Lung (tissue), 12 donors: Measurements from ENCODE around the gene UBE2A. TPM values are rescaled to one million over a fixed set of nuclear protein-coding genes. Genes with fewer than 3 reads are reported as not detected.

Source experiments
- ATAC-seq: fragments of 200-7000 bp; cut with Tn5 transposase; one replicate; pipeline ENCODE4 v1.9.1; 2020; ENCODE audit warnings: moderate number of reproducible peaks; ENCODE audit not compliant: insufficient read depth, low FRiP score
- DNase-seq, 3 donors: peaks; one replicate each; pipeline ENCODE4 v3.0.0-alpha.2; 2013 to 2017
- H3K27ac ChIP-seq, 2 donors: one replicate each; pipeline ENCODE4 v1.5.1; 2013; ENCODE audit warnings: mild to moderate bottlenecking in 2 of 2, moderate library complexity in 2 of 2, control low read depth in 1 of 2, inconsistent platforms in 1 of 2, low read depth in 1 of 2, low read length in 1 of 2
- H3K27me3 ChIP-seq, 3 donors: one replicate each; pipeline ENCODE4 v1.5.1; 2013; ENCODE audit warnings: low read length in 2 of 3; ENCODE audit not compliant: control insufficient read depth in 3 of 3, insufficient read depth in 3 of 3
- H3K36me3 ChIP-seq, 4 donors: one replicate each; pipeline ENCODE4 v1.5.1; 2013; ENCODE audit warnings: low read length in 4 of 4, mild to moderate bottlenecking in 1 of 4, moderate library complexity in 1 of 4; ENCODE audit not compliant: control insufficient read depth in 4 of 4, insufficient read depth in 4 of 4
- H3K4me1 ChIP-seq, 5 donors: one replicate each; pipeline ENCODE4 v1.5.1; 2013; ENCODE audit warnings: low read length in 5 of 5, mild to moderate bottlenecking in 2 of 5, moderate library complexity in 1 of 5; ENCODE audit not compliant: control insufficient read depth in 5 of 5, insufficient read depth in 5 of 5
- H3K4me3 ChIP-seq: one replicate; pipeline ENCODE4 v1.5.1; 2013; ENCODE audit warnings: mild to moderate bottlenecking, control low read depth, moderate library complexity
- H3K9ac ChIP-seq, 2 donors: one replicate each; pipeline ENCODE4 v1.5.1; 2013; ENCODE audit warnings: low read length in 2 of 2, control low read depth in 1 of 2; ENCODE audit not compliant: insufficient read depth in 1 of 2
- H3K9me3 ChIP-seq, 4 donors: one replicate each; pipeline ENCODE4 v1.5.1; 2013; ENCODE audit warnings: low read length in 3 of 4, mild to moderate bottlenecking in 1 of 4, moderate library complexity in 1 of 4; ENCODE audit not compliant: control insufficient read depth in 4 of 4, insufficient read depth in 3 of 4
- CTCF ChIP-seq: IDR thresholded peaks from 2 replicates; pipeline ENCODE4 v1.5.1; 2012; ENCODE audit warnings: mild to moderate bottlenecking; ENCODE audit errors: control extremely low read depth, extremely low read depth
- WGBS, 2 donors: extraction: QIAGEN DNeasy Blood & Tissue Kit; methylation state at CpG; one replicate each; pipeline ENCODE4 v1.1.7; 2013; 5-methylcytosine and 5-hydroxymethylcytosine counted together
- polyA plus RNA-seq, 2 donors: library from polyadenylated mRNA; stranded (reverse); fragments of 200-250 nt; gene quantifications; one replicate each; pipeline ENCODE4 v1.2.1, GENCODE V29; 2013
- total RNA-seq, 2 donors: library from RNA; depleted of rRNA in 1 of 2; stranded (reverse); fragments of >200 nt in 1 of 2; gene quantifications; one replicate each; pipeline ENCODE4 v1.2.1, GENCODE V29; 2014 to 2021
- donor health status: control.
- donor health status: control.
- donor health status: Bipolar disorder and iron deficiency.
- donor health status: healthy.
- donor health status: DM: yes; HTN: yes; CAD: no.

Gene UBE2A
- total and polyA plus RNA-seq, 4 donors, result 44.9 to 50.4 (median 47.8) TPM

DNA sequence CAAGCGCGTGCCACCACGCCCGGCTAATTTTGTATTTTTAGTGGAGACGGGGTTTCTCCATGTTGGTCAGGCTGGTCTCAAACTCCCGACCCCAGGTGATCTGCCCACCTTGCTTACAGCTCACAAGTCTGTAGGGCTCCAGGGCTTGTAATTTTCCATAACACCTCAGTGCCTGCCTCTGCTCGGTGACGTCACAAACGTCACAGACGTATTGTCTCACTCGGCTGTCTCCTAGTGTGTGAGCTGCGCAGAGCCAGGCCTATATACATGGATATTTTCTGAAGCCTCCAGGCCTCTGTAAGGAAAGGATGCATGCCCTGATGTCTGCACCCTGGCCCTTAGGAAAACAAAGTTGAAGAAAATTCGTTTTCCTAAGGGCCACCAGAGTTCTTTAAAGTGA lies 40.4 kb downstream of the UBE2A start:
- peaks cover 0 to 2% (median 0%) of the 10 kb centered on the region in 3 donors for H3K27me3 ChIP-seq
- no peak for TF ChIP-seq CTCF
- H3K4me3 ChIP-seq, result no peak overlapping the region
- H3K9ac ChIP-seq, result no peak overlapping the region
- no peaks in the 10 kb centered on the region for H3K4me1 ChIP-seq
- no peaks in the 10 kb centered on the region for H3K36me3 ChIP-seq
- no peak for DNase-seq
- H3K9me3 ChIP-seq, result peaks cover 0 to 4% (median 0%) of the 10 kb centered on the region in 4 donors
- no peak overlapping the region for H3K27ac ChIP-seq
- 85 to 86% methylated on average over 13 of the region's 13 CpGs for WGBS, 2 donors
- no peak for ATAC-seq

DNA sequence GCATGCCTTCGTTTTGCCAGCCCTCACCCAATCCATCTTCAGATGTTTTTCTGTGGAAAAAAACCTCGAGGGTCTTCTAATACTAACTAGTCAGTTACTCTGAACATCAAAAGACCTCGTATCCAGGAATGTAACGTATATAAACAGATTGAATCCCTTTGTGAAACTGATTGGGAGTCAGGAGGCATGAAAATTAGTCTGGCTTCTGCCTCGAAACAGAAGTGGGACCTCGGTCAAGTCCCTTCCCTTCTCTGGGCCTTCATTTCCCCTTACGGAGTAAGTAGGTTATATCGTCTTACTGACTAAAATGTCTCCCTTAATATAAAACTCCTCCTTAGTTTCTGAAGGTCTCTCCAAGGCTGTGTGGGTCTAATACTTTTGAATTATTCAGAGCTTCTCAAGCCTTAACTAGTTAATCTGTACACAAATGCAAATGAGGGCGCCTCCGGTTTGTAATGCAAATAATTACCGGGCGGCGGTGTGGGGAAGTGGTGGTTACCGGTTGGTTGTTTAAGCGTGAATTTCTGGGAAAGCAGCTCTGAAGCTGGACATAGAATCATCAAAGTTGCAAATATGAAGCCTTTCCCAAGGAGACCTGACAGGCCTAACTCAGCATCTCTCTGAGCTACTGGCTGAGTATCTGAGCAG lies 43.3 kb downstream of the UBE2A start:
- ATAC-seq (no peak), DNase-seq (no peak)
- Histone ChIP-seq H3K9me3 (peaks cover 0 to 4% (median 0%) of the 10 kb centered on the region in 4 donors), H3K4me1 (peaks cover 0 to 7% (median 2%) of the 10 kb centered on the region in 5 donors), H3K4me3 (no peak overlapping the region), H3K27me3 (peaks cover 0 to 2% (median 0%) of the 10 kb centered on the region in 3 donors), H3K27ac (no peak overlapping the region), H3K36me3 (no peaks in the 10 kb centered on the region), H3K9ac (no peak overlapping the region)
- no peak for TF ChIP-seq CTCF
- WGBS, 2 donors, result 21 to 52% methylated on average over 15 of the region's 15 CpGs

DNA sequence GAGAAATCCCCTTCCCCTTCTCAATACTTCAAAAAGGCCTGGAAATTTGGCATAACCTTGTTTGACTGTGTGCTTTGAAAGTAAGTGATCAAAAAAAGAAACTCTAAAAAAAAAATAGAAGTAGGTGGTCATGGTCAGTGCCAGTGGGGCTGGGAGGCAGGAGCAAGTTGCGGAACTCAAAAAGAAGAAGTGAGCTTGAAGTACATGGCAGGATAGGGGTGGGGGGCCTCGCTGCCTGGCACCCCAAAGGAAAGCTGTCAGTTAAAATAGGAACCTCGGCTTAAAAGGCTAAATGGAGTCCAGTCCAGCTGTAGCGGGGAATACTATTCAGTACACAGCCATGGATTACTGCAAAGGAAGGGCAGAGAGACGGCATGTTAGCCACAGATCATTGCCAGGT lies 44.1 kb downstream of the UBE2A start:
- DNase-seq, result no peak
- ATAC-seq, result peak; percentile 17
- H3K9me3 ChIP-seq, result peaks cover 0 to 4% (median 0%) of the 10 kb centered on the region in 4 donors
- H3K36me3 ChIP-seq, result no peaks in the 10 kb centered on the region
- no peak overlapping the region for H3K9ac ChIP-seq
- H3K4me3 ChIP-seq, result no peak overlapping the region
- peaks cover 0 to 7% (median 2%) of the 10 kb centered on the region in 5 donors for H3K4me1 ChIP-seq
- H3K27me3 ChIP-seq, result peaks cover 0 to 2% (median 0%) of the 10 kb centered on the region in 3 donors
- 36 to 66% methylated on average over 5 of the region's 5 CpGs for WGBS, 2 donors
- no peak for TF ChIP-seq CTCF
- no peak overlapping the region for H3K27ac ChIP-seq
